ENCODE measurements around the gene PGA3. TPM values are rescaled to one million over a fixed set of nuclear protein-coding genes. Genes with fewer than 3 reads are reported as not detected.

The PGA3 gene
- total RNA-seq, 2 experiments from 2014 or later = not detected

GRCh38 chr11:61259363-61259762, 56.0 kb downstream of the PGA3 start:
- H3K27me3 ChIP-seq (ENCODE audit: control insufficient read depth in 1 of 2, insufficient read depth in 2 of 2, low read length in 2 of 2) = no peaks in the 10 kb centered on the region
- H3K9me3 ChIP-seq (ENCODE audit: control insufficient read depth in 1 of 2, insufficient read depth in 1 of 2, low read length in 2 of 2) = no peaks in the 10 kb centered on the region
- Mint-ChIP-seq H3K27me3 (no peaks in the 10 kb centered on the region), H3K27ac (no peak overlapping the region), H3K4me1 (ENCODE audit: low read depth) (no peaks in the 10 kb centered on the region), H3K9me3 (no peaks in the 10 kb centered on the region), H3K4me3 (no peak overlapping the region), H3K36me3 (ENCODE audit: low read depth) (no peaks in the 10 kb centered on the region)
- no peaks in the 10 kb centered on the region for H3K36me3 ChIP-seq (ENCODE audit: insufficient read depth, low read length)
- H3K4me1 ChIP-seq (ENCODE audit: insufficient read depth, low read length) = peaks cover 3% of the 10 kb centered on the region
- H3K4me3 ChIP-seq (ENCODE audit: low read length) = no peak overlapping the region
- H3K27ac ChIP-seq (ENCODE audit: low read depth in 1 of 2, low read length in 2 of 2) = no peak overlapping the region
- DNase-seq (no peak), ATAC-seq (ENCODE audit: poor library complexity) (no peak)
- no peak for TF ChIP-seq CTCF (IDR thresholded peaks at IDR 0.05)
- intact Hi-C loops (cut with DNase I, micrococcal nuclease) = loop anchor here in 1 of 2 experiments (10.0 kb wide), 1 partner anchor 135 kb away; the partner anchor contains the start of gene TMEM216
- CTCF ChIA-PET = no interaction called here
- POLR2A ChIA-PET = no interaction called here

Other genes with a start within 250 kb of the PGA3 start
- gene CD6, start 231.8 kb upstream of the PGA3 start, total RNA-seq = 100 to 1,000 TPM; 814 to 827 TPM
- gene CD5, start 101.0 kb upstream of the PGA3 start, total RNA-seq = 100 to 1,000 TPM; 421 to 423 TPM
- 1 to 10 TPM; 1.8 to 2.0 TPM for gene VPS37C, start 42.1 kb upstream of the PGA3 start, total RNA-seq
- gene PGA4, start 18.8 kb downstream of the PGA3 start, total RNA-seq = not detected
- not detected for gene PGA5, start 37.7 kb downstream of the PGA3 start, total RNA-seq
- gene VWCE, start 91.8 kb downstream of the PGA3 start, total RNA-seq = 1 to 10 TPM in 1 of 2 experiments, under 1 TPM in 1; 0.64 to 1.0 TPM
- gene DDB1, start 129.6 kb downstream of the PGA3 start, total RNA-seq = 100 to 1,000 TPM; 140 to 147 TPM
- gene TKFC, start 129.7 kb downstream of the PGA3 start, total RNA-seq = 10 to 100 TPM; 21.8 to 26.3 TPM
- gene CYB561A3, start 158.4 kb downstream of the PGA3 start, total RNA-seq = 10 to 100 TPM; 24.4 to 25.8 TPM
- gene TMEM138, start 158.9 kb downstream of the PGA3 start, total RNA-seq = 10 to 100 TPM; 59.2 to 60.9 TPM
- 1 to 10 TPM; 3.4 to 3.8 TPM for gene TMEM216, start 189.1 kb downstream of the PGA3 start, total RNA-seq
- gene CPSF7, start 226.5 kb downstream of the PGA3 start, total RNA-seq = 100 to 1,000 TPM; 111 to 116 TPM
- 10 to 100 TPM; 28.7 to 33.0 TPM for gene SDHAF2, start 226.6 kb downstream of the PGA3 start, total RNA-seq